Panc1 (cell line): ENCODE measurements around the gene SAPCD1. TPM values are rescaled to one million over a fixed set of nuclear protein-coding genes. Genes with fewer than 3 reads are reported as not detected.
A peak's percentile ranks its signal among the peaks of the same experiment; 100 is the strongest.

Source experiments
- ATAC-seq: fragments of 200-7000 bp; cut with Tn5 transposase; 2 replicates; pipeline ENCODE4 v1.9.1; 2020; ENCODE audit warnings: mild to moderate bottlenecking, moderate library complexity
- BruUV-seq: library from RNA; stranded (reverse); fragments of 400-500 nt; replicated peaks from 2 replicates; lab custom pipeline; 2021; lab: Mats Ljungman, UMichigan
- CTCF ChIA-PET: fragments of 300-600 bp; sonication (Branson Sonifier 250); formaldehyde crosslinking; loops from one replicate; lab custom pipeline; 2022; ENCODE audit warnings: antibody characterized with exemption; lab: Charles Lee
- POLR2A ChIA-PET: fragments of 300-600 bp; sonication (Branson Sonifier 250); formaldehyde crosslinking; loops from one replicate; lab custom pipeline; 2022; ENCODE audit warnings: antibody characterized with exemption; lab: Charles Lee
- DNase-seq: peaks from one replicate; pipeline ENCODE4 v3.0.0-alpha.2; 2010; ENCODE audit warnings: low read depth, low spot score
- H3K27ac ChIP-seq: 2 replicates; pipeline ENCODE4 v1.5.1; 2011; ENCODE audit warnings: mild to moderate bottlenecking, low read length, inconsistent platforms
- H3K27me3 ChIP-seq: fragments of 200-500 bp; sonication (Bioruptor generic); 2 replicates; pipeline ENCODE4 v1.6.0; 2014; ENCODE audit warnings: low read length, inconsistent platforms; ENCODE audit not compliant: control insufficient read depth, insufficient read depth
- H3K36me3 ChIP-seq: fragments of 200-500 bp; sonication (Bioruptor generic); 2 replicates; pipeline ENCODE4 v1.5.1; 2014; ENCODE audit warnings: inconsistent platforms, mild to moderate bottlenecking, low read length, moderate library complexity; ENCODE audit not compliant: control insufficient read depth, insufficient read depth
- H3K4me1 ChIP-seq: 2 replicates; pipeline ENCODE4 v1.5.1; 2011; ENCODE audit warnings: inconsistent platforms, mild to moderate bottlenecking, low read length, moderate library complexity; ENCODE audit not compliant: control insufficient read depth, insufficient read depth
- H3K4me3 ChIP-seq, 2 experiments: 2 replicates each; pipeline ENCODE4 v1.5.1; 2011 to 2012; ENCODE audit warnings: low read depth in 2 of 2, low read length in 2 of 2, mild to moderate bottlenecking in 2 of 2, inconsistent platforms in 1 of 2, moderate library complexity in 1 of 2
- H3K9me3 ChIP-seq: fragments of 200-500 bp; sonication (Bioruptor generic); 2 replicates; pipeline ENCODE4 v1.5.1; 2014; ENCODE audit warnings: low read depth, mild to moderate bottlenecking, inconsistent platforms, low read length, moderate library complexity; ENCODE audit not compliant: control insufficient read depth, insufficient read depth
- CTCF ChIP-seq: fragments of 450-650 bp; IDR thresholded peaks from 2 replicates; pipeline ENCODE4 v1.5.1; 2017; ENCODE audit warnings: mild to moderate bottlenecking
- POLR2AphosphoS5 ChIP-seq: IDR thresholded peaks from 2 replicates; pipeline ENCODE4 v1.6.1; 2012; ENCODE audit warnings: mild to moderate bottlenecking, low read depth, low read length, moderate library complexity
- REST ChIP-seq, 2 experiments: IDR thresholded peaks; 2 replicates each; pipeline ENCODE4 v1.6.1; 2011 to 2012; ENCODE audit warnings: low read depth in 2 of 2, control low read depth in 1 of 2, low read length in 1 of 2, mild to moderate bottlenecking in 1 of 2, moderate library complexity in 1 of 2; ENCODE audit not compliant: insufficient read depth in 1 of 2
- SIN3A ChIP-seq: IDR thresholded peaks from 2 replicates; pipeline ENCODE4 v1.6.1; 2012; ENCODE audit warnings: low read depth, mild to moderate bottlenecking, low read length, moderate library complexity, borderline replicate concordance; ENCODE audit not compliant: insufficient read depth
- TCF7L2 ChIP-seq: IDR thresholded peaks from 2 replicates; pipeline ENCODE4 v1.6.1; 2011; ENCODE audit warnings: mild to moderate bottlenecking, low read depth, low read length, inconsistent platforms
- in situ Hi-C: cut with HindIII; loops from 2 replicates; pipeline ENCODE4 v1.10.0; 2016; ENCODE audit warnings: low sequenced_read_pairs, low pct_unique_long_range_greater_than_20kb
- intact Hi-C: fragments of 100-400 bp; cut with micrococcal nuclease; formaldehyde crosslinking; loops from one replicate; pipeline ENCODE4 v1.10.0; 2022; ENCODE audit not compliant: unreplicated experiment
- total RNA-seq: library from RNA; stranded (reverse); gene quantifications from one replicate; pipeline ENCODE4 v1.2.1, GENCODE V29; 2021; ENCODE audit not compliant: unreplicated experiment

SAPCD1 gene
- total RNA-seq, 1 experiment from 2014 or later: 6.3 TPM

GRCh38 chr6:31741815-31742214 is 20.6 kb upstream of the SAPCD1 start:
- H3K4me1 ChIP-seq: peaks cover 27% of the 10 kb centered on the region
- ATAC-seq: no peak
- no peaks in the 10 kb centered on the region for H3K36me3 ChIP-seq
- intact Hi-C loops (no loop called here), in situ Hi-C loops (no loop called here)
- POLR2A ChIA-PET: interaction anchor here (0.5 to 0.6 kb wide), 2 partner anchors 61 to 897 kb away, joined by 7 to 11 read pairs; partner anchors contain the start of gene LY6G5C
- H3K9me3 ChIP-seq: no peaks in the 10 kb centered on the region
- no peak for DNase-seq
- TF ChIP-seq POLR2AphosphoS5: no peak
- no peak for TF ChIP-seq REST (IDR thresholded peaks at IDR 0.05; ENCODE audit: insufficient read depth in 1 of 2, low read depth in 2 of 2, low read length in 1 of 2)
- no peak for TF ChIP-seq CTCF
- TF ChIP-seq TCF7L2: no peak
- no peak for TF ChIP-seq SIN3A
- no peak overlapping the region for H3K27ac ChIP-seq
- CTCF ChIA-PET: no interaction called here
- BruUV-seq: TSS peak; percentile 32
- no peak overlapping the region for H3K4me3 ChIP-seq
- H3K27me3 ChIP-seq: no peaks in the 10 kb centered on the region

GRCh38 chr6:31742894-31743293 is 19.6 kb upstream of the SAPCD1 start:
- H3K9me3 ChIP-seq: no peaks in the 10 kb centered on the region
- H3K27ac ChIP-seq: no peak overlapping the region
- no peaks in the 10 kb centered on the region for H3K36me3 ChIP-seq
- no peak for ATAC-seq
- H3K4me1 ChIP-seq: peaks cover 16% of the 10 kb centered on the region
- H3K4me3 ChIP-seq: no peak overlapping the region
- DNase-seq: no peak
- POLR2A ChIA-PET: no interaction called here
- intact Hi-C loops: no loop called here
- CTCF ChIA-PET: no interaction called here
- no peaks in the 10 kb centered on the region for H3K27me3 ChIP-seq
- in situ Hi-C loops: no loop called here
- no peak for TF ChIP-seq CTCF
- no peak for TF ChIP-seq REST (IDR thresholded peaks at IDR 0.05; ENCODE audit: insufficient read depth in 1 of 2, low read depth in 2 of 2, low read length in 1 of 2)
- TF ChIP-seq SIN3A: no peak
- no peak for TF ChIP-seq POLR2AphosphoS5
- TF ChIP-seq TCF7L2: no peak
- no TSS peak for BruUV-seq
